HT1080 (cell line): ENCODE data around the gene ABCF1. TPM values are rescaled to one million over a fixed set of nuclear protein-coding genes. Genes with fewer than 3 reads are reported as not detected.
"Not testable (repeated sequence)": the region's sequence is repeated elsewhere in the genome, so short reads cannot be mapped to it uniquely, and the experiment has no call there.

ENCODE experiments used
- DNase-seq: peaks from one replicate; pipeline ENCODE4 v3.0.0-alpha.2; 2015; ENCODE audit warnings: low read depth
- polyA plus RNA-seq, 2 experiments: library from polyadenylated mRNA; depleted of rRNA; stranded (reverse); fragments of >200 nt; gene quantifications; 2 replicates each; pipeline ENCODE4 v1.2.3, GENCODE V29; 2015
- total RNA-seq: library from RNA; depleted of rRNA; stranded (reverse); fragments of >200 nt; shearing (Covaris generic); gene quantifications from 2 replicates; pipeline ENCODE4 v1.2.3, GENCODE V29; 2014; rRNA removed

The ABCF1 gene
- 72.3 and 77.8 TPM in 2 replicates for total RNA-seq
- 43.7 and 46.3 TPM in 2 replicates for polyA plus RNA-seq (2015; cell fraction: cytosol; rRNA removed)
- polyA plus RNA-seq (2015; cell fraction: nucleus; rRNA removed), result 75.0 and 77.1 TPM in 2 replicates

DNA sequence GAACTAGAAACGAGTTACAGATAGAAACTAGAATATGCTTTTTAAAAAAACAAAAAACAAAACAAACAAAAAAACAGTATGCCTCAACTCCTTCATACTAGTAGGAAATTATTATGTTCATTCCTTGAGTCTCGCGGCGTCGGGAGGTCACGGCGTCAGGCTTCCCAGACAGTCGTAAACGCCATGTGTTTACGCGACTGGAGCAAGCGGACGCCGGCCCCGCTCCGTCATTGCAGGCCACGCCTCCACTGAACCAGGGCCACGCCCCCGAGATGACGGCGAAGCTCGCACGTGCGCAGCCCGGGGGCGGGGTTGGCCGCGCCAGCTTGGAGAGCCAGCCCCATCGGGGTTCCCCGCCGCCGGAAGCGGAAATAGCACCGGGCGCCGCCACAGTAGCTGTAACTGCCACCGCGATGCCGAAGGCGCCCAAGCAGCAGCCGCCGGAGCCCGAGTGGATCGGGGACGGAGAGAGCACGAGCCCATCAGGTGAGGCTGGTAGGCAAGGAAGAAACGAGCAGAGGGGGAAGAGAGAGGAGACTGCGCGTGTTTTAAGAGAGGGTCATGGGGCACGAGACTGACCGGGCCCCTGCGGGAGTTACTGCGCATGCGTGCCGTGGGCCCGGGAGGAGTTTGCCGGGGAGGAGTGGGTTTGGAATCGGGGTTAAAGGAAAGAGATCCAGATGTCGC lies at the start of gene ABCF1:
Gene ABCF1 (plus strand): TSS at position 368 of the 687 bp plus-strand sequence. CDS start 46 bp downstream, at position 414.
- peak; percentile 95 for DNase-seq

DNA sequence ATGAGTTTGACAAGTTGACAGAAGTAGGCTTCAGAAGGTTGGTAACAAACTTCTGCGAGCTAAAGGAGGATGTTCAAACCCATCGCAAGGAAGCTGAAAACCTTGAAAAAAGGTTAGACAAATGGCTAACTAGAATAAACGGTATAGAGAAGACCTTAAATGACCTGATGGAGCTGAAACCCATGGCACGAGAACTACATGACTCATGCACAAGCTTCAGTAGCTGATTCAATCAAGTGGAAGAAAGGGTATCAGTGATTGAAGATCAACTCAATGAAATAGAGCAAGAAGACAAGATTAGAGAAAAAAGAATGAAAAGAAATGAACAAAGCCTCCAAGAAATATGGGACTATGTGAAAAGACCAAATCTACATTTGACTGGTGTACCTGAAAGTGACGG lies 49.3 kb upstream of the ABCF1 start:
- DNase-seq, result not testable (repeated sequence)

DNA sequence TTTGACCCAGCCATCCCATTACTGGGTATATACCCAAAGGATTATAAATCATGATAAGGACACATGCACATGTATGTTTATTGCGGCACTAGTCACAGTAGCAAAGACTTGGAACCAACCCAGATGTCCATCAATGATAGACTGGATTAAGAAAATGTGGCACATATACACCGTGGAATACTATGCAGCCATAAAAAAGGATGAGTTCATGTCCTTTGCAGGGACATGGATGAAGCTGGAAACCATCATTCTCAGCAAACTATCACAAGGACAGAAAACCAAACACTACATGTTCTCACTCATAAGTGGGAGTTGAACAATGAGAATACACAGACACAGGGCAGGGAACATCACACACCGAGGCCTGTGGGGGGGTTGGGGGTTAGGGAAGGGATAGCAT lies 44.8 kb upstream of the ABCF1 start:
- not testable (repeated sequence) for DNase-seq

DNA sequence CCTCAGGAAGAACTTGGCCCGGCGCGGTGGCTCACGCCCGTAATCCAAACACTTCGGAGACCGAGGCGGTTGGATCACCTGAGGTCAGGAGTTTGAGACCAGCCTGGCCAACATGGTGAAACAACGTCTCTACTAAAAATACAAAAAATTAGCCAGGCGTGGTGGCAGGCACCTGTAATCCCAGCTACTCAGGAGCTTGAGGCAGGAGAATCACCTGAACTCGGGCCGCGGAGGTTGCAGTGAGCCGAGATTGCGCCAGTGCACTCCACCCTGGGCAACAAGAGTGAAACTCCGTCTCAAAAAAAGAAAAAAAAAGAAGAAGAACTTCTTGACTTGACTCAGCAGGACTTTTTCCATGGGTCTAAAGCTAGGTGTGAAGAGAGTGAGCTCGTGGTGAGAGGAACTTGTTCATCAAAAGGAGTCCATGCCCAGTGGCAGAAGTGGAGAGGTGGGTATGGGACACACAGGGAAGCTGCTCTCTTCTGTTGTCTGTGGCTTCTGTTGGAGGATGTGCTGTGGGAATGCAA lies 41.8 kb upstream of the ABCF1 start:
- not testable (repeated sequence) for DNase-seq

DNA sequence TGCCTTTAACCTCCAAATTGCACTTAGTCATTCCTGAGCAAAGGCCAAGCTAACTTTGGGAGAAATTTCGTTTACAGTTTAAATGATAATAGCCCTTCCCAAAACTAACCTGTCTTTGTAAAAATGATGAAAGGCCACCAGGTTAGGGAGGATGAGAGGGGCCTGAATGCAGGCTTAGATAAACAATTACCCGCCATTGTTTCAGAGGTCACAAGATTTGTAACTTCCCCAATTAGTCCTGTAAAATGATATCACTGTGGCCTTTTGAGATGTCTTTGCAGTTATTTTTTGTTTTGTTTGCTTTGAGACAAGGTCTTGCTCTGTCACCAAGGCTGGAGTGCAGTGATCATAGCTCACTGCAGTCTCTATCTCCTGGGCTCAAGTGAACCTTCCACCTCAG lies 41.2 kb upstream of the ABCF1 start:
- DNase-seq, result no peak

DNA sequence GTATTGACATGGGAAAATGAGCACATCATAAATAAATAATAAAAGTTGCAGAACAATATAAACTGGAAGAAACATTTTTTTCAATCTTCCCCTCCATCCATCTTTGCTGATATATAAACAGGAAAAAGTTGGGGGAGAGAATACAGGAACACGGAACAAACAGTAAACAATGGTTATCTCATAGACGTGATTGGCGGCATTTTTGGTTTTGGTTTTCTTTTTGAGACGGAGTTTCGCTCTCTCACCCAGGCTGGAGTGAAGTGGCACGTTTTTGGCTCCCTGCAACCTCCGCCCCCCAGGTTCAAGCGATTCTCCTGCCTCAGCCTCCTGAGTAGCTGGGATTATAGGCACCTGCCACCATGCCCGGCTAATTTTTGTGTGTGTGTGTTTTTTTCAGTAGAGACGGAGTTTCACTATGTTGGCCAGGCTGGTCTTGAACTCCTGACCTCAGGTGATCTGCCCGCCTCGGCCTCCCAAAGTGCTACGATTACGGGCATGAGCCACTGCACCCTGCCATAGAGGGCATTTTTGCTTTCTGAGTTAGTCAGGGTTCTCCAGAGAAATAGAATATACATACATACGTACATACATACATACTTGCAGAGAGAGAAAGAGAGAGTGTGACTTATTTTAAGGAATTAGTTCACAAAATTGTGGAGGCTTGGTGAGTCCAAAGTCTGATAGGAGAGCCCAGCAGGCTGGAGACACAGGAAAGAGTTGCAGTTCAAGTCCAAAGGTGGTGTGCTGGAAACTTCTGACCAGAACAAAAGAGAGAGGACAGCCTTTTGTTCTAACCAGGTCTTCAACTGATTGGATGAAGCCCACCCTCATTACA lies 37.6 kb upstream of the ABCF1 start:
- no peak for DNase-seq

DNA sequence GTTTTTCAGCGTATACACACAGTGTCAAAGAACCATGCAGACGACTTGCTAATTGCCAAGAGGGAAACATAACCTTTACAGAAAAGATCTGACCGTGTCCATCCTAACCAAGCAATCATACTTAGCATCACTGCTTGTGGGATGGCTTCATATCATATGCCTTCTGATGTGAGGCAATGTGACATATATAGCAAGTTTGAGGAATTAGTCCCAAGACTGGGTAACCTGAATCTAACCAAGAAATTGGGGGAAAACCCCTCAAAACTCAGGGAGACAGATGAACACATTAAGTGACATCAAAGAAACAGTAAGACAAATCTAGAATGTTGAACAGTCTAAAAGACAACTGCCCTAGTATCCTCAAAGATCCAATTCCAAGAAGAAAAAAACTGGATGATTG lies 33.3 kb upstream of the ABCF1 start:
- no peak for DNase-seq

DNA sequence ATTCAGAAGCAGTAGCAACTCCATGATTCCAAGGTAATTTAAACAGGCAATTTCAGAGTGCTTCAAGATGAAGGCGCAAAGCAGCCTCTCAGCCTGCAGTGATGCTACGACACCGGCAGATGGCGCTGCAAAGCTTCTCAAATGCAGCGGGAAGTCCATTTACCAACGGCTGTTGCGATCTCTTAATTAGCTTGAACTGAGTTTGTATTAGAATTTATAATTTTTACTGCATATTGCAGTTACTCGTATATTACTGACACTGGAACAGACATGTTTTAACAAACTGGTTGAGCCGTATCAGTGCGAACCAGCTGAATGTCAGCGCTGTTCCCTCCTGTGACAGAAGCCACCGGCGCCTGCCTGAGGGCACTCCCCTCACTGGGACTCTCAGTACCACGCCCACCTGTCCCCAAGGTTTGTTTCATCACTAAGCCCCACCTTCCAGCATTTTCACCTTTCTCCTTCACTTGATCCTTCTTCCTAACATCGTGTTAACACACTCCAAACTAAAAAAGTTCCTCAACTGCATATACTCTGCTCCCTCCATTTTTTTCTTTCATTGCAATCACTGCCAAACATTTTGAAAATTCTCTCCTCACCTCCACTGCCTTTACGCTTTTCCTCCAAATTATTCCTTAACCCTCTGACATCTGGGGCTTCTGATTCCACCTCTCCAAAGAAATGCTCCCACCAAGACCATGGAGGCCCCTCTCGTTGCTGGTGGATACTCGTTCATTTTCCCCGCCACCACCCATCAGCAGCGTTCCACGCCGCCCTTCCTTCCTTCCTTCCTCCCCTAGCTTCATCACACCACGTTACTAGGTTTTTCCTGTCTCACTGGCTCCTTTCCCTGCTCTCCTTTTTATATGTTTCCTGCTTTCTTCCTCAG lies 29.5 kb upstream of the ABCF1 start:
- DNase-seq, result peak; percentile 77

DNA sequence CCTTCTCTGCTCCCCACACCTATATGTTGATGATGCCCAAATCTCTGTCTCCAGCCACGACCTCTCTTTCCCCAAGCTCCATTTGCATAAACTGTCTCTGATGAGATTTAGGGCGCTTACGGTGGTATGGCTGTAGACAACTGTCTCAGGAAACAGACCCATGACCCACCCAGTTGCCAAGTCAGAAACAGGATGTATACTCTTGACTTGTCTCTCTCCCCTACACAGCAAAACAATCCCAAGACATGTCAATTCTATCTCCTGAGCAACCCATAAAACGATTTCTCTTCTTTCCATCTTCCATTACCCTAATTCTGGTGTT lies 28.9 kb upstream of the ABCF1 start:
- DNase-seq, result no peak

DNA sequence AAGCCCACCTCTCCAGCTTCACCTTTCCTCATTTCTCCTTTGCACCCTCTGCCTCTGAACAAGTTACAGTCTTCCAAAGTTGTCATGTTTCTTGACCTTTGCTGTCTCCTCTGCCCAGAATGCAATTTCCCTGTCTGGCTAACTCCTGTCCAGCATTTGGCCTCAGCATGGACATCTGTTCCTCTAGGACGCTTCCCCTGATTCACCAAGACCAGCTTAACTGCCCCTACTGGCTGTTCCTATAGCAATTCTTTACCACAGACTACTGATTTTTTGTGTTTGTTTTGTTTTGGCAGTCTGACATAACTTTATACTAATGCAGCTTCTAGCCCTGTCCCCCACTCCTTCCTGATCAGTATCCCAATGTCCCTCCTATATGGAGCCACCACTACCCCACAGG lies 28.3 kb upstream of the ABCF1 start:
- no peak for DNase-seq

DNA sequence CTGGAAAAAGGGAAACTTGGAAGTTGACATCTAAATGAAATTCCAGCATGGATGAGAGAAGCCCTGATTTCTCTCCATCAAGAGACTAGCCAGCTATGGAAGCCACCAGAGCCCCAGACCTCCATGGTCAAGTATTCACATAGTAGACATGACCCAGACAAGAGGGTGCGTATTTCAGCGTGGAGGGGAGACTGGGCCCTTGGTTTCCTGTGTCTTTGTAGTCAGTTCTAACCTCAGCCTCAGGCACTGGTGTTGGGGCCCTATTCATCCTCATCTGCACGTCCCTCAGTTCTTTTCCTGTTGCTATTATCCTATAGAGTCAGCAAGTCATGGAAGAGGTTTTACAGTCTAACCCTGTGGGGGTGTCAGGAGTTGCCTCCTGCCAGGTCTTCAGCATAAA lies 27.4 kb upstream of the ABCF1 start:
- DNase-seq, result no peak

DNA sequence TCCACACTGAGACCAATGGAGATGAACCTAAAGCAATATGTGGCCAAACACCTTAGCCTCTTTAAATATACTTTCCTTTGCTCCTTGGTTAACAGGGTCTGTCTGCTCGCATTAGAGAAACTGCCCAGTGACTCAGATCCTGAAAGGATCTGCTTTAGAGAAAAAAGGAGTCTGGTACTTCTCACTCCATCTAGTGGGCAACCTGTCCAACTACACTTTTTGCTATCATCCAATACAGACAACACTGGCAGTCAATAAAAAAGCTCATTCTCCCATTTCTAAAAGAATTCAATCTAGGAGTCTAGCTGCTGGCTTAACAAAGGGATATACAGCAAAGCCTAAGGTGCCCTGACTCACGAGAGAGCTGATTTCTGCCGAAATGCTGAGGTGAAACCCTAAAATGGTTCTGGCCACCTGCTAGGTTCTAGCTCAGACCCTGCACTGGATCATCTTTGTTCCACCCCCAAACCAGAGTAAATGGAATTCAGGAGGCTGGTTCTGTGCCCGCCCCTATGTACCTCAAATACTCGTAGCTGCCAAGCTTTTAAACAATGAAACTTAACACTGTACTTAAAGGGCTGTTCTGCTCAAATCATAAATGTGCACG lies 26.5 kb upstream of the ABCF1 start:
- DNase-seq, result peak; percentile 72

DNA sequence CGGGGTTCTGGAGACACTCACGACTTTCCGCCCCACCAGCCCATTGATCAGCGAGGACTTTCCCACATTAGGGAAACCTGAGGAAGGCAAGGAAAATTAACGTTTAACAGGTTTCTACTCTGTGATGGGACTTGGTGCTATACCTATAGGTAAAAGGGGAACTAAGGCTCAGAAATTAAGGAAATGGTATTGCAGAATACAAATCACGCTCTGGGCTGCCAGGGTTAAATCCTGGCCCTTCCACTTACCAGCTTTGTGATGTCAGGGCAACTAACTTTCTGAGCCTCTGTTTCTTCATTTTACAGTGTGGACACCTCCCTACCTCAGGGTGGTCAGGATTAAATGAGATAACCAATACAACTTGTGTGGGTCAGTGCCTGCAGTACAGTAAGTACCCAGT lies 23.8 kb upstream of the ABCF1 start:
- DNase-seq, result no peak

DNA sequence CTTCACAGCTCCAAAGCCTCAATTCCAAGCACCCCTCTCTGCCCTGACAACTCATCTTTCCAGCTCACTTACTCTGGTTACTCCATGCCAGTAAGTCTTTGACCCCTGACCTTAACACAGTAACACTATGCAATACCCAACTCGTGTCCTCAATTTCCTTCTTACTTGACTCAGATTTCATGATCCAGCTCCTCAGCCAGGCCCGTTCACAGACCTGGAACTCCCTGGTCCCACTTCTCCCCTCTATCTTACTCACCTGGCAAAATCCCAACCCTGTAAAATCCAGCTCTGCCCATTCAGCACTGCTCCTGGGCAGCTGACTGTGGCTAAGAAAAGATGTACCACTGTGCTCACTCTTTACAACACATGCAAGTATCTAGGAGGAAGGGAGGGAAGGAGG lies 22.9 kb upstream of the ABCF1 start:
- DNase-seq, result peak; percentile 19

DNA sequence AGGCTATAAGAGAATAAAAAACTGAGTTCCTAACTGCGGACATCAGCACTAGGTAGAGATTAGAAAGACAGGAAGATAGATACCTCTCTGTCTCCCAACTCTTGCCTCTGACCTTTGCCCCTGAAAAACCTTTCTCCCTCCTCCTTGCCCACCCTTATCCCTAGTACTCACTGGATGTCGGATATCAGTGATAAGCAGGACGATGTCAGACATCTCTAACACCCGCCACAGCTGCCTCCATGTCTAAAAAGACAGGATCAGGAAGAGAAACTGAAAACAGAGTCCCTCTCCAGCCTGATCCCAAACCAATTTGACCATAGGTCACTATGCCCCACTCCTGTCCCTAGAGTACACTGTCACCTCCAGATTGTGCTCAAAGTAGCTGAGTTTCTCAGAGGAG lies 16.8 kb upstream of the ABCF1 start:
- DNase-seq, result no peak

DNA sequence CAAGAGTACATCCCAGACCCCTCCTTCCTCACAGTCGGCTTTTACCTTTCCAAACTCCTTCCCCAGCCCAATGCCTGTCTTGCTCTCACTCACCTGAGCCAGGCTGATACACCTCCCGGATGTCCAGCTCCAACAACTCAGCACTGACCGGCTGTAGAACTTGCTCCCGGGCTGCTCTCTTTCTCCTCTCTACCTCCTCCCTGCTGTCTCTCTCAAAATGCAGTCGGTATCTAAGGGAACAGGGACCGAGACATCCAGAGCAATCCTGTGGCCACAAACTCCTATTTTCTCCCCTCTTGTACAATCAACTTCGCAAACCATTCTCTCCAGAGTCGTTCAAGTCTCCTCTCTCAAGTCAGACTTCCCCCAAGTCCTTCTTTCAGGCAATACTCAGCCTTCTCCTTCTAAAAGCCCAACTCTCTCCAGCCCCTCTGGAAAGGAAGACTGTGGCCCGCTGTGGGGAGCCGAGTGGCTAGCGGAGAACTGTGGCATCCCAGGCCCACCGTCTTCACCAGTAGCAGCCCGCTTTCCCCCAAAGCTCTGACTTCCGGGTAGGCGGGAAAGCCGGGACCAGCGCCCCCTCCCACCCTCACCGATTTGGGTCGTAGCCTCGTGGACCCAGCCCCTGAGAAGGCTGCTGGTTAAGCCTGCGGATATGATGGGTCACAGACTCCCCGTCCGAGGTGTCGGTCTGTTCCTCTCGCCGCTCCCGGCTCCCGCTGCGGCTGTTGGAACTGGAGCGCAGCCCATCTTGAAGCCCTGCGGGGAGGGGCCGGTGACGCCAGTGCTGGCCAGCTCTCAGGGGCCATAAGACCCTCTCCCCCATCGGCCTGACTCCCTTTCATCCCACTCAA lies 16.1 kb upstream of the ABCF1 start:
- DNase-seq, result no peak

DNA sequence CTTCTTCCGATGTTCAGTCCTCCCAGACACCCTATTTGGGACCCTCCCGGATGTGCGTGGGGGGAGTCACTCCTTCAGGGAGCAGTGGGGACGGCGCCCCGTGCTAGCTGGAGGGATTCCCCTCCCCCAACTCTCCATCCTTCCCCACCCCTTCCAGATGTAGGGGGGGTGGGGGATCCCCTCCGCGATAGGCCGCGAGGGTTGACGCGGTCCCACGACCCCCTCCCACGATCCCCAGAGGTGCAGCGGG lies 15.5 kb upstream of the ABCF1 start:
- DNase-seq, result peak; percentile 39

DNA sequence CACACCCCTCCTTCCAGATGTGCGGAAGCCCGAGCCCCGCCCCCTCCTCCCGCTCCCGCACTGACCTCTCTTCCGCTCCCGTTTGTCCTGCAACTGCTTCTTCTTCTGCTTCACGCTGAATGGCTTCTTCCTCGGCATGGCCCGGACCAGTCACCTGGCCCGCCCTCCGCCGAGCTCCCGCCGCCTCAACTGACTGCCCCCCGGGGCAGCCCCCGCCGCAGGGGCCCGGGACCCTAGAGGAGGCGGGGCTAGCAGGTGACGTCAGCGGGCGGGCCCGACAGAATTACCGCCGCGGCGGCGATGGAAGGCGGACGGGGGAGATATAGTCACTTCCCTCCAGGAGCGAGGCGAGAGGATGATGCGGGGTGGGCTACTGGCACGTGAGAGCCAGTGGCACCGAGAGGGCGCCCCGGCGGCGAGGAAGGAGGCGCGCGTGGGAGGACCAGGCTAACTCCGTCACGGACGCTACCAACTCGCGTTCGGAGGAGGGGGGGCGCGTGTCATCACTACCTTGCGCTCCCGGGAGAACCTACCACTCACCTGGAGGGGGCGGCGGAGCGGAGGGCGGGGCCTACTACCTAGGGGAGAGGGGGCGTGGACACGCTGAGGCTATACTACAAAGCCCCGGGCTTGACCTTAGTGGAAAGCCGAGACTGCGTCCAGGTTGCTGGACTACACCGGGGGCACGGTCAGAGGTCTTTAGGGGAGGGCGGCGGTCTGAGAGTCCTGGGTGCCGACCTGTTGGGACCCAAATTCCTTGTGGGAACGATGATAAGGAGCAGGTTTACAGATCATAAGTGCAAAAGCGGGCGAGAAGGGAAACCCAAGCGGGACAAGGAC lies 15.0 kb upstream of the ABCF1 start, which contains the start of gene GNL1:
Gene GNL1 (minus strand): TSS at position 424 of the 840 bp plus-strand sequence. CDS start 286 bp downstream, at position 138.
- peak; percentile 80 for DNase-seq
